Ecto neural progenitor cell (in vitro differentiated cells): ENCODE measurements around the gene CFAP52.
"Not testable (repeated sequence)": the region's sequence is repeated elsewhere in the genome, so short reads cannot be mapped to it uniquely, and the experiment has no call there.

ENCODE experiments used
- DNase-seq: peaks from one replicate; pipeline ENCODE4 v3.0.0-alpha.2; 2018; ENCODE audit warnings: low spot score

Gene CFAP52

GRCh38 chr17:9571201-9571600 is 5.2 kb upstream of the CFAP52 start:
- DNase-seq: no peak

- DNase-seq: peak; percentile 97
These were observed 901 bp upstream of the CFAP52 start, which contains the start of gene STX8 for GRCh38 chr17:9575381-9576101. Gene STX8 (minus strand): TSS chr17:9575820. CDS start chr17:9575808, 12 bp downstream.

- no peak for DNase-seq
These were observed 899 bp downstream of the CFAP52 start for GRCh38 chr17:9577373-9577709.

- DNase-seq: no peak
These were observed 11.7 kb downstream of the CFAP52 start for GRCh38 chr17:9587969-9588656.

- no peak for DNase-seq
These were observed 17.6 kb downstream of the CFAP52 start for GRCh38 chr17:9594065-9594464.

- DNase-seq: not testable (repeated sequence)
These were observed 21.2 kb downstream of the CFAP52 start for GRCh38 chr17:9597638-9598037.

- no peak for DNase-seq
These were observed 22.2 kb downstream of the CFAP52 start for GRCh38 chr17:9598661-9599060.

GRCh38 chr17:9604583-9604982 is 28.1 kb downstream of the CFAP52 start:
- not testable (repeated sequence) for DNase-seq

GRCh38 chr17:9606453-9606852 is 30.0 kb downstream of the CFAP52 start:
- DNase-seq: no peak

GRCh38 chr17:9607058-9607457 is 30.6 kb downstream of the CFAP52 start:
- DNase-seq: not testable (repeated sequence)

- no peak for DNase-seq
These were observed 35.1 kb downstream of the CFAP52 start for GRCh38 chr17:9611557-9611956.

GRCh38 chr17:9612006-9612405 is 35.6 kb downstream of the CFAP52 start:
- no peak for DNase-seq

GRCh38 chr17:9615486-9615885 is 39.0 kb downstream of the CFAP52 start:
- DNase-seq: no peak

GRCh38 chr17:9622961-9623360 is 46.5 kb downstream of the CFAP52 start:
- DNase-seq: no peak

GRCh38 chr17:9628509-9628908 is 52.1 kb downstream of the CFAP52 start:
- no peak for DNase-seq

- DNase-seq: no peak
These were observed 56.3 kb downstream of the CFAP52 start for GRCh38 chr17:9632741-9633140.

GRCh38 chr17:9635340-9635739 is 58.9 kb downstream of the CFAP52 start:
- DNase-seq: peak; percentile 27

GRCh38 chr17:9636501-9636900 is 60.1 kb downstream of the CFAP52 start:
- peak; percentile 19 for DNase-seq

- not testable (repeated sequence) for DNase-seq
These were observed 63.9 kb downstream of the CFAP52 start for GRCh38 chr17:9640388-9640787.

- DNase-seq: no peak
These were observed 67.2 kb downstream of the CFAP52 start for GRCh38 chr17:9643611-9644010.

GRCh38 chr17:9644910-9645751 is 68.7 kb downstream of the CFAP52 start, which contains the start of gene USP43:
Gene USP43 (plus strand): TSS chr17:9645517. CDS start chr17:9645633, 116 bp downstream.
- peak; percentile 72 for DNase-seq

GRCh38 chr17:9645851-9646545 is 69.6 kb downstream of the CFAP52 start:
- DNase-seq: peak; percentile 80
